NOMO-1 (cell line): ENCODE results near the gene ZKSCAN8.
A peak's percentile ranks its signal among the peaks of the same experiment; 100 is the strongest.
"Not testable (repeated sequence)": the region's sequence is repeated elsewhere in the genome, so short reads cannot be mapped to it uniquely, and the experiment has no call there.

Experiments
- DNase-seq, 2 experiments: peaks; one replicate each; lab custom pipeline; 2025; ENCODE audit not compliant: unreplicated experiment in 2 of 2; lab: John Stamatoyannopoulos, UW

Gene ZKSCAN8

GRCh38 chr6:28141500-28142329 lies at the start of gene ZKSCAN8:
Gene ZKSCAN8, plus strand, starts transcription at chr6:28141883. Its CDS starts 6,525 bp downstream, at chr6:28148408.
- DNase-seq = peak; percentile 65 to 70

DNA sequence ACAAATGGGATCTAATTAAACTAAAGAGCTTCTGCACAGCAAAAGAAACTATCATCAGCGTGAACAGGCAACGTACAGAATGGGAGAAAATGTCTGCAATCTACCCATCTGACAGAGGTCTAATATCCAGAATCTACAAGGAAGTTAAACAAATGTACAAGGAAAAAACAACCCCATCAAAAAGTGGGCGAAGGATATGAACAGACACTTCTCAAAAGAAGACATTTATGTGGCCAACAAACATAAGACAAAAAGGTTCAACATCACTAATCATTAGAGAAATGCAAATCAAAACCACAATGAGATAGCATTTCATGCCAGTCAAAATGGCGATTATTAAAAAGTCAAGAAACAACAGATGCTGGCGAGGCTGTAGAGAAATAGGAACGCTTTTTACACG lies 39.5 kb upstream of the ZKSCAN8 start:
- not testable (repeated sequence) for DNase-seq

DNA sequence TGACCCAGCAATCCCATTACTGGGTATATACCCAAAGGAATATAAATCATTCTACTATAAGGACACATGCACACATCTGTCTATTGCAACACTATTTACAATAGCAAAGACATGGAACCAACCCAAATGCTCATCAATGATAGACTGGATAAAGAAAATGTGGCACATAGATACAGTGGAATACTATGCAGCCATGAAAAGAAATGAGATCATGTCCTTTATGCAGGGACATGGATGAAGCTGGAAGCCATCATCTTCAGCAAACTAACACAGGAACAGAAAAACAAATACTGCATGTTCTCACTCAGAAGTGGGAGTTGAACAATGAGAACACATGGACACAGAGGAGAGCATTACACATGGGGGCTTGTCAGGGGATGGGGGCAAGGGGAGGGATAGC lies 39.0 kb upstream of the ZKSCAN8 start:
- not testable (repeated sequence) for DNase-seq

GRCh38 chr6:28104392-28105244 lies 37.1 kb upstream of the ZKSCAN8 start:
- peak; percentile 86 to 90 for DNase-seq

DNA sequence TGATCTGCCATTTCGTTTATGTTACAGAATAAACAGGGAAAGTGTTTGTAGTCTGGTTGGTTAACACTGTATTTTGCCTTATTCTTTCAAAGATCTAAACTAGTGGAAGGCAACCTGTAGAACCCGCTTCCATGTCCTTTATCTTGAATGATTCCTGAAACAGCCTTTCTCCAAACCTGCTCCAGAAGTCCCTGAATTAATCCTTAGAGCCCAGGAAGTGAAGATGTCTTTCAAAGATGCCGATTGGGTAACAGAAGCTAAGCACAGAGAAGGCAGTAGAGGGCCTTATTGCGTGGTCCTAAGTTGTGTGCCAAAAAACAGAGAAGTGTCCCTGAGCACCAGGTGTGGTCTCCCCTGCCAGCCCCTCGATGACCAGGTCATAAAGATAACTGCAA lies 36.4 kb upstream of the ZKSCAN8 start:
- DNase-seq = peak; percentile 25 to 62

DNA sequence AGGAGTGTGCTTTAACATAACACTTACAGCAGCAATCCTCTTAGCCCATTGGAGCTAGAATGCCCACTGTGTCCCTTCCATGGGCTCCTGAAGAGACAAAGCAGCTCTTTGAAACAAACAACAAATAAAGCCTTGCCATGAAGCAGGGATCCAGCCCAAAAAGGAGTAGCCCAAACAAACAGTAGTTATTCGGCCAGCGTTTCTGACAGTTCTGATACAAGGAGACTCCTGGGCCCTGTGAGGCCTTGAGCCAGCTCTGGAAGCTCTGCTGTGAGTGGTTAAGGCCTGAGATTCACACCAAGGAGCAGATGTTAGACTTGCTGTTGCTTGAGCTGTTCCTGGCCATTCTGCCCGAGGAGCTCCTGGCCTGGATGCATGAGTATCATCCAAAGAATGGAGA lies 34.2 kb upstream of the ZKSCAN8 start:
- DNase-seq = no peak

- DNase-seq = no peak
Observed at GRCh38 chr6:28111964-28112363, 29.7 kb upstream of the ZKSCAN8 start.

GRCh38 chr6:28115799-28116198 lies 25.9 kb upstream of the ZKSCAN8 start:
- no peak for DNase-seq

GRCh38 chr6:28117386-28118050 lies 24.2 kb upstream of the ZKSCAN8 start:
- DNase-seq = no peak

GRCh38 chr6:28118217-28118616 lies 23.5 kb upstream of the ZKSCAN8 start:
- no peak for DNase-seq

DNA sequence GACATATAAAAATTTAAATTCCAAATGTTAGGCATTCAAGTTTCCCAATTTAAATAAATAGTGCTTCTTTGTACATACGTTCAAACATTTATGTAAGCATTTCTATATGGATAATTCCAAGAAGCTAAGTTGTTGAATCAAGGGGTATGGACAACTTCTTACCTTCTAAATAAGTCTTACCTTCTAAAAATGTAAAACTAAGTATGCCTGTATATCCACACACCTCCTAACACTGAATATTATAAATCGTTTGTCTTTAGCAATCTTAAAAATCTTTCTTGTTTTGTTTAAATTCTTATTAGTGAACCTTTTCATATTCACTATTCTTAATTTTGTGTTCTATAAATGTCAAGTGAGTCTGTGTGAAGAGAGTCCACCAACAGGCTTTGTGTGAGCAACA lies 19.8 kb upstream of the ZKSCAN8 start:
- no peak for DNase-seq

- not testable (repeated sequence) for DNase-seq
Observed at GRCh38 chr6:28122283-28122682, 19.4 kb upstream of the ZKSCAN8 start.

- peak; percentile 79 to 80 for DNase-seq
Observed at GRCh38 chr6:28124350-28124970, 17.2 kb upstream of the ZKSCAN8 start, which contains the start of gene ZSCAN16. Gene ZSCAN16, plus strand, starts transcription at chr6:28124609. Its CDS starts 835 bp downstream, at chr6:28125444.

DNA sequence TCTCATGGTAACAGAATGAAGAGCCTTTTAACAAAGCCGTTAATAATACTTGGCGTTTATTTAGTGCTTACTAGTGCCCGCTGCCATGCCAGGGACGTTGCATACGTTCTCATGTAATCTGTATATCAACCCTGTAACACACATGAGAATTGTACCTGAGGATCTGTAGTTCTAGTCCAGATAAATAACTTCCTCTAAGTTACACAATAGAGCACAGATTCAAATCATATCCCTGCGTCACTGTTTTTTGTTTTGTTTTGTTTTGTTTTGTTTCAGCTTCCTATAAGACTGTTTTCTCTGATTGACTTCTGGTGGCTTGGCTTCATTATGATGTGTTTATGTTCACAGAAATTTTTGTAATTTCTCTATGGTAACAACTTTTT lies 16.7 kb upstream of the ZKSCAN8 start:
- peak in 1 of 2 experiments; percentile 17 for DNase-seq

DNA sequence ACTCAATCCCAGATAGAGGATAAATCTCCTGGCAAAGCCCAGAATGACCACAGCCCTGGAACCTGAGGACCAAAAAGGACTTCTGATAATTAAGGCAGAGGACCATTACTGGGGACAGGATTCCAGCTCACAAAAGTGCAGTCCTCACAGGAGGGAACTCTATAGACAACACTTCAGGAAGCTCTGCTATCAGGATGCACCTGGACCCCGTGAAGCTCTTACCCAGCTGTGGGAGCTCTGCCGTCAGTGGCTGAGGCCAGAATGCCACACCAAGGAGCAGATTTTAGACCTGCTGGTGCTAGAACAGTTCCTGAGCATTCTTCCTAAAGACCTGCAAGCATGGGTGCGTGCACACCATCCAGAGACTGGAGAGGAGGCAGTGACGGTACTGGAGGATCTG lies 16.3 kb upstream of the ZKSCAN8 start:
- DNase-seq = no peak

DNA sequence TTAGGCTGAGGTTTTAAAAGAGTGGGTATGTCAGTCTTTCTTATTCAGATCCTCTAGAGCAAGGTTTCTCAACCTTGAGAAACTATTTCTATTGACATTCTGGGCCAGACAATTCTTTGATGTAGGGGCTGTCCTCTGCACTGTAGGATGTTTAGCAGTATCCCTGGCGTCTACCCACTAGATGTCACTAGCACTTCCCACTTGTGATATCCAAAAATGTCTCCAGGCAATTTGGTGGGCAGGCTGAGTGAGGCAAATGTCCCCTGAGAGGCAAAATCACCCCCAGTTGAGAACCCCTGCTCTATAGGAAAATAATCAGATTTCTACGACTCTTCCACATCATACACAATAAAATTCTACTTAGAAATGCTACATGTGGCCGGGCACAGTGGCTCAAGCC lies 7.7 kb upstream of the ZKSCAN8 start:
- peak; percentile 7 to 40 for DNase-seq

DNA sequence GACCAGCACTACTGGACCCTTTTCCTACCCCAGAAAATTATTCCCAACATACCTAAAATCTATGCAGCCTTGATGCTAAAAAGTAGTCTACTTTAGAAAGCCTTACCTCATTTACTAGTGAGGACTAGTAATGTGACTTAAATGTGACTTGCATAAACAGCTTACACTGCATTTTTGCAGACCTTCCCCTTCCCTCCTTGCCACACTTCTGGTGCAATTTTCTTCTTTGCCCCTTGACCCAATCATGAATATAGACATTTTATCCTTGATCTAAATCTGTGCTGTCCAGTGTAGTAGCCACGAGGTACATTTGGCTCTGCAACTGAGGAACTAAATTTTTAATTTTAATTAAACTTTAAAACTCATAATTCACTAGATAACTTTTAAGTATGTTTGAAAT lies 7.0 kb upstream of the ZKSCAN8 start:
- DNase-seq = peak in 1 of 2 experiments; percentile 1

DNA sequence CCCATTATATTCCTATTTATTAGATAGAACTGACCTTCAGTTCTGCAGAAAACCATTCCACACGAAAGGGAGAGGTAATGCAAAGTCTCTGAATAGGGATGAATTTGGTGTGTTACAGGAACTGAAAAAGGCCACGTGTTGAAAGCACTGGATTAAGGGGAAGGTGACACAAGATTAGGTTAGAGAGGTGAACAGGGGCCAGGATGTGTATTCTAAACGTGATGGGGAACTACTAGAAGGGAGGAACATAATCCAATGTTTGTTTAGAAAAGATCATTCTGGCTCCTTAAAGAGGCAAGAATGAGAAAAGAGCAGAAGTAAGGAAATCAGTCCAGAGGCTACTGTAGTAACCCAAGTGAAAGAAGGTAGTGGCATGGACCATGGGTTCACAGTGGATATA lies 6.3 kb upstream of the ZKSCAN8 start:
- DNase-seq = peak in 1 of 2 experiments; percentile 16

- DNase-seq = peak; percentile 73 to 74
Observed at GRCh38 chr6:28136585-28137504, 4.8 kb upstream of the ZKSCAN8 start.
